UCSD-AML1 (cell line): ENCODE measurements around the gene IWS1.
"Not testable (repeated sequence)": the region's sequence is repeated elsewhere in the genome, so short reads cannot be mapped to it uniquely, and the experiment has no call there.

Experiments
- DNase-seq: peaks from one replicate; lab custom pipeline; 2025; ENCODE audit not compliant: unreplicated experiment; lab: John Stamatoyannopoulos, UW

IWS1 gene

GRCh38 chr2:127526132-127527000, at the start of gene IWS1:
IWS1 (minus strand) TSS chr2:127526489; CDS start chr2:127526208, 281 bp downstream.
- DNase-seq, result peak; percentile 95

- DNase-seq, result no peak
Observed at GRCh38 chr2:127575941-127576432, 49.7 kb upstream of the IWS1 start.

- DNase-seq, result no peak
Observed at GRCh38 chr2:127575185-127575765, 49.0 kb upstream of the IWS1 start.

GRCh38 chr2:127574656-127575055, 48.4 kb upstream of the IWS1 start:
- DNase-seq, result no peak

- no peak for DNase-seq
Observed at GRCh38 chr2:127573771-127574170, 47.5 kb upstream of the IWS1 start.

- DNase-seq, result no peak
Observed at GRCh38 chr2:127573298-127573697, 47.0 kb upstream of the IWS1 start.

- no peak for DNase-seq
Observed at GRCh38 chr2:127572841-127573240, 46.6 kb upstream of the IWS1 start.

- DNase-seq, result not testable (repeated sequence)
Observed at GRCh38 chr2:127572352-127572751, 46.1 kb upstream of the IWS1 start.

GRCh38 chr2:127570282-127571250, 44.3 kb upstream of the IWS1 start:
- DNase-seq, result no peak

- DNase-seq, result no peak
Observed at GRCh38 chr2:127569666-127570065, 43.4 kb upstream of the IWS1 start.

GRCh38 chr2:127568128-127568527, 41.8 kb upstream of the IWS1 start:
- no peak for DNase-seq

GRCh38 chr2:127567351-127567854, 41.1 kb upstream of the IWS1 start:
- DNase-seq, result no peak

GRCh38 chr2:127566576-127566975, 40.3 kb upstream of the IWS1 start:
- DNase-seq, result no peak

- DNase-seq, result no peak
Observed at GRCh38 chr2:127566139-127566417, 39.8 kb upstream of the IWS1 start.

- no peak for DNase-seq
Observed at GRCh38 chr2:127565261-127566138, 39.2 kb upstream of the IWS1 start.

- no peak for DNase-seq
Observed at GRCh38 chr2:127564429-127565260, 38.4 kb upstream of the IWS1 start.

GRCh38 chr2:127563458-127564428, 37.5 kb upstream of the IWS1 start:
- no peak for DNase-seq

GRCh38 chr2:127562936-127563335, 36.6 kb upstream of the IWS1 start:
- DNase-seq, result no peak
